IMR-90 (cell line): ENCODE data around the gene TMEM218. TPM values are rescaled to one million over a fixed set of nuclear protein-coding genes. Genes with fewer than 3 reads are reported as not detected.
"Not testable (repeated sequence)": the region's sequence is repeated elsewhere in the genome, so short reads cannot be mapped to it uniquely, and the experiment has no call there.

Experiments
- ATAC-seq: fragments of 200-7000 bp; cut with Tn5 transposase; 2 replicates; pipeline ENCODE4 v1.9.1; 2020; ENCODE audit warnings: low read depth, mild to moderate bottlenecking, moderate library complexity
- BruUV-seq: library from RNA; stranded (reverse); fragments of 400-500 nt; replicated peaks from 2 replicates; lab custom pipeline; 2021; lab: Mats Ljungman, UMichigan
- CTCF ChIA-PET: fragments of 300-600 bp; formaldehyde crosslinking; extraction: SDS; loops from one replicate; lab custom pipeline; 2021; ENCODE audit warnings: antibody characterized with exemption; lab: Yijun Ruan, JAX
- POLR2A ChIA-PET: fragments of 300-600 bp; sonication (Branson Sonifier 250); formaldehyde crosslinking; loops from one replicate; lab custom pipeline; 2022; ENCODE audit warnings: antibody characterized with exemption; ENCODE audit not compliant: unreplicated experiment; lab: Charles Lee
- DNase-seq: peaks from one replicate; pipeline ENCODE4 v3.0.0; 2013
- H2AFZ ChIP-seq: replicated peaks from 2 replicates; pipeline ENCODE3; 2013; ENCODE audit warnings: low read length, mild to moderate bottlenecking; ENCODE audit not compliant: poor library complexity
- H2AK5ac ChIP-seq: 2 replicates; pipeline ENCODE4 v1.6.1; 2013; ENCODE audit warnings: low read depth, low read length, inconsistent platforms
- H2AK9ac ChIP-seq: replicated peaks from 2 replicates; pipeline ENCODE3; 2013; ENCODE audit warnings: mild to moderate bottlenecking, low read depth, low read length, moderate library complexity; ENCODE audit not compliant: poor library complexity
- H2BK120ac ChIP-seq: 2 replicates; pipeline ENCODE4 v1.6.1; 2013; ENCODE audit warnings: low read depth, low read length, inconsistent platforms
- H2BK15ac ChIP-seq: 3 replicates; pipeline ENCODE4 v1.6.1; 2013; ENCODE audit warnings: low read depth, low read length, inconsistent platforms
- H2BK20ac ChIP-seq: 2 replicates; pipeline ENCODE4 v1.6.1; 2013; ENCODE audit warnings: low read depth, mild to moderate bottlenecking, inconsistent platforms, low read length, moderate library complexity
- H2BK5ac ChIP-seq: 2 replicates; pipeline ENCODE4 v1.6.1; 2013; ENCODE audit warnings: mild to moderate bottlenecking, low read depth, low read length, inconsistent platforms; ENCODE audit not compliant: poor library complexity, severe bottlenecking
- H3K14ac ChIP-seq: replicated peaks from 2 replicates; pipeline ENCODE4 v1.6.1; 2013; ENCODE audit warnings: low read depth, low read length, inconsistent platforms
- H3K18ac ChIP-seq: 2 replicates; pipeline ENCODE4 v1.6.1; 2013; ENCODE audit warnings: low read depth, low read length, control low read depth
- H3K23ac ChIP-seq: 2 replicates; pipeline ENCODE4 v1.6.1; 2013; ENCODE audit warnings: low read depth, low read length, inconsistent platforms
- H3K27ac ChIP-seq: 2 replicates; pipeline ENCODE4 v1.5.1; 2013; ENCODE audit warnings: mild to moderate bottlenecking, control low read depth, low read length; ENCODE audit not compliant: insufficient read depth
- H3K27me3 ChIP-seq: 2 replicates; pipeline ENCODE4 v1.6.1; 2013; ENCODE audit warnings: low read length; ENCODE audit not compliant: control insufficient read depth, insufficient read depth
- H3K36me3 ChIP-seq: 2 replicates; pipeline ENCODE4 v1.6.1; 2013; ENCODE audit warnings: low read length, mixed read lengths; ENCODE audit not compliant: control insufficient read depth, insufficient read depth
- H3K4ac ChIP-seq: 2 replicates; pipeline ENCODE4 v1.6.1; 2013; ENCODE audit warnings: low read depth, low read length, inconsistent platforms
- H3K4me1 ChIP-seq: 2 replicates; pipeline ENCODE4 v1.6.1; 2013; ENCODE audit warnings: low read length, mixed read lengths; ENCODE audit not compliant: control insufficient read depth, insufficient read depth
- H3K4me2 ChIP-seq: 2 replicates; pipeline ENCODE4 v1.6.1; 2013; ENCODE audit warnings: low read depth, mild to moderate bottlenecking, control low read depth, low read length, moderate library complexity
- H3K4me3 ChIP-seq: 2 replicates; pipeline ENCODE4 v1.5.1; 2013; ENCODE audit warnings: low read depth, mild to moderate bottlenecking, control low read depth, low read length, moderate library complexity; ENCODE audit not compliant: insufficient read depth
- H3K56ac ChIP-seq: 2 replicates; pipeline ENCODE4 v1.6.1; 2013; ENCODE audit warnings: low read length, inconsistent platforms; ENCODE audit not compliant: insufficient read depth; ENCODE audit errors: extremely low read depth
- H3K79me1 ChIP-seq, 2 experiments: 2 replicates each; pipeline ENCODE4 v1.6.1; 2013; ENCODE audit warnings: low read length in 2 of 2, inconsistent platforms in 1 of 2, low read depth in 1 of 2
- H3K9ac ChIP-seq: 2 replicates; pipeline ENCODE4 v1.6.1; 2013; ENCODE audit warnings: low read depth, low read length, control low read depth
- H3K9me1 ChIP-seq: 2 replicates; pipeline ENCODE4 v1.6.1; 2013; ENCODE audit warnings: low read length, inconsistent platforms; ENCODE audit not compliant: insufficient read depth
- H3K9me3 ChIP-seq: 2 replicates; pipeline ENCODE4 v1.6.1; 2013; ENCODE audit warnings: low read length; ENCODE audit not compliant: control insufficient read depth, insufficient read depth
- H4K20me1 ChIP-seq: 2 replicates; pipeline ENCODE4 v1.6.1; 2013; ENCODE audit warnings: low read length, inconsistent platforms; ENCODE audit not compliant: insufficient read depth
- H4K5ac ChIP-seq: 2 replicates; pipeline ENCODE4 v1.6.1; 2013; ENCODE audit warnings: mild to moderate bottlenecking, low read depth, low read length, control low read depth
- H4K8ac ChIP-seq, 2 experiments: 2 replicates each; pipeline ENCODE4 v1.6.1; 2013; ENCODE audit warnings: low read depth in 2 of 2, low read length in 2 of 2, control low read depth in 1 of 2, inconsistent platforms in 1 of 2
- H4K91ac ChIP-seq: 2 replicates; pipeline ENCODE4 v1.6.1; 2013; ENCODE audit warnings: low read depth, low read length, inconsistent platforms; ENCODE audit not compliant: insufficient read depth
- WGBS, 2 experiments: methylation state at CpG; one replicate each; pipeline versions ENCODE4 v1.1.5 to v1.1.7; 2013; ENCODE audit warnings: missing lambda C conversion rate in 2 of 2; ENCODE audit not compliant: insufficient read length in 1 of 2; ENCODE audit errors: extremely low coverage in 2 of 2; 5-methylcytosine and 5-hydroxymethylcytosine counted together
- dilution Hi-C: fragments of 300-500 bp; cut with HindIII; formaldehyde crosslinking; loops from one replicate; pipeline ENCODE4 v1.14.3; 2018; ENCODE audit warnings: low sequenced_read_pairs; ENCODE audit not compliant: unreplicated experiment
- in situ Hi-C: fragments of 300-500 bp; cut with MboI; formaldehyde crosslinking; loops from 3 replicates; pipeline ENCODE4 v1.14.3; 2019; ENCODE audit warnings: low sequenced_read_pairs, inconsistent platforms, mixed read lengths
- intact Hi-C: fragments of 100-400 bp; cut with micrococcal nuclease; formaldehyde crosslinking; loops from 2 replicates; pipeline ENCODE4 v1.10.0; 2022
- polyA plus RNA-seq, 3 experiments: library from polyadenylated mRNA; depleted of rRNA; stranded (reverse); fragments of >200 nt; gene quantifications; 2 replicates each; pipeline ENCODE4 v1.2.3, GENCODE V29; 2012; ENCODE audit warnings: low replicate concordance in 1 of 3
- total RNA-seq: library from RNA; depleted of rRNA; stranded (reverse); fragments of >200 nt; gene quantifications from 2 replicates; pipeline ENCODE4 v1.2.3, GENCODE V29; 2012

The TMEM218 gene
- total and polyA plus RNA-seq, 2 of the 4 experiments (the other 2 are of a cell fraction) = 19.4 to 23.0 TPM

DNA sequence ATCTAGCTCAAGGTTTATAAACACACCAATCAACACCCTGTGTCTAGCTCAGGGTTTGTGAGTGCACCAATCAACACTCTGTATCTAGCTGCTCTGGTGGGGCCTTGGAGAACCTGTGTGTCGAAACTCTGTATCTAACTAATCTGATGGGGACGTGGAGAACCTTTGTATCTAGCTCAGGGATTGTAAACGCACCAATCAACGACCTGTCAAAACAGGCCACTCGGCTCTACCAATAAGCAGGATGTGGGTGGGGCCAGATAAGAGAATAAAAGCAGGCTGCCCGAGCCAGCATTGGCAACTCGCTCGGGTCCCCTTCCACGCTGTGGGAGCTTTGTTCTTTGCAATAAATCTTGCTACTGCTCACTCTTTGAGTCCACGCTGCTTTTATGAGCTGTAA is 21.3 kb downstream of the TMEM218 start:
- H3K56ac ChIP-seq, H4K8ac ChIP-seq, H4K20me1 ChIP-seq, H3K9ac ChIP-seq, POLR2A ChIA-PET, H3K27ac ChIP-seq, ATAC-seq, BruUV-seq, H3K4me1 ChIP-seq, H2BK15ac ChIP-seq, H3K14ac ChIP-seq, H3K4me3 ChIP-seq, H2BK120ac ChIP-seq, H3K79me1 ChIP-seq, DNase-seq, H2AK9ac ChIP-seq, H3K4me2 ChIP-seq, H2BK5ac ChIP-seq, H3K18ac ChIP-seq, H3K23ac ChIP-seq, H3K4ac ChIP-seq, H3K36me3 ChIP-seq, H3K9me3 ChIP-seq, H2AFZ ChIP-seq, H2BK20ac ChIP-seq, H4K91ac ChIP-seq, H2AK5ac ChIP-seq, dilution Hi-C loops, H4K5ac ChIP-seq, H3K27me3 ChIP-seq: not testable (repeated sequence)
- WGBS, 2 experiments = no CpG with 5 or more reads among the region's 10 CpGs
- in situ Hi-C loops = loop anchor here (5.0 kb wide), 1 partner anchor 317 kb away; no protein-coding TSS in a partner anchor
- intact Hi-C loops = loop anchor here (2.0 kb wide), 2 partner anchors 127 to 339 kb away; no protein-coding TSS in a partner anchor
- CTCF ChIA-PET = interaction anchor here (0.9 to 4.3 kb wide), 4 partner anchors 8 to 315 kb away, joined by 4 to 34 read pairs (median 10); no protein-coding TSS in a partner anchor
- H3K9me1 ChIP-seq = peaks cover 12% of the 10 kb centered on the region

- H3K4me1 ChIP-seq, H4K91ac ChIP-seq, BruUV-seq, H3K4me2 ChIP-seq, H4K20me1 ChIP-seq, H3K56ac ChIP-seq, H2AK5ac ChIP-seq, H3K14ac ChIP-seq, H4K8ac ChIP-seq, in situ Hi-C loops, DNase-seq, H3K79me1 ChIP-seq, H2BK20ac ChIP-seq, POLR2A ChIA-PET, H3K9ac ChIP-seq, intact Hi-C loops, ATAC-seq, H3K27me3 ChIP-seq, H3K4me3 ChIP-seq, dilution Hi-C loops, H2AK9ac ChIP-seq, H3K4ac ChIP-seq, H3K27ac ChIP-seq, H2AFZ ChIP-seq, H2BK120ac ChIP-seq, H3K18ac ChIP-seq, H3K36me3 ChIP-seq, H3K23ac ChIP-seq, H2BK5ac ChIP-seq, H2BK15ac ChIP-seq, H3K9me3 ChIP-seq, H4K5ac ChIP-seq: not testable (repeated sequence)
- no CpG with 5 or more reads among the region's 31 CpGs for WGBS, 2 experiments
- CTCF ChIA-PET = interaction anchor here (4.3 kb wide), 1 partner anchor 52 kb away, joined by 34 read pairs; no protein-coding TSS in a partner anchor
- H3K9me1 ChIP-seq = peaks cover 12% of the 10 kb centered on the region
Measured at GRCh38 chr11:125089481-125089880, 21.9 kb downstream of the TMEM218 start.
